Panc1 (cell line): ENCODE data around the gene EMD. TPM values are rescaled to one million over a fixed set of nuclear protein-coding genes. Genes with fewer than 3 reads are reported as not detected.

ENCODE experiments used
- ATAC-seq: fragments of 200-7000 bp; cut with Tn5 transposase; 2 replicates; pipeline ENCODE4 v1.9.1; 2020; ENCODE audit warnings: mild to moderate bottlenecking, moderate library complexity
- BruUV-seq: library from RNA; stranded (reverse); fragments of 400-500 nt; replicated peaks from 2 replicates; lab custom pipeline; 2021; lab: Mats Ljungman, UMichigan
- CTCF ChIA-PET: fragments of 300-600 bp; sonication (Branson Sonifier 250); formaldehyde crosslinking; loops from one replicate; lab custom pipeline; 2022; ENCODE audit warnings: antibody characterized with exemption; lab: Charles Lee
- POLR2A ChIA-PET: fragments of 300-600 bp; sonication (Branson Sonifier 250); formaldehyde crosslinking; loops from one replicate; lab custom pipeline; 2022; ENCODE audit warnings: antibody characterized with exemption; lab: Charles Lee
- DNase-seq: peaks from one replicate; pipeline ENCODE4 v3.0.0-alpha.2; 2010; ENCODE audit warnings: low read depth, low spot score
- H3K27ac ChIP-seq: 2 replicates; pipeline ENCODE4 v1.5.1; 2011; ENCODE audit warnings: mild to moderate bottlenecking, low read length, inconsistent platforms
- H3K27me3 ChIP-seq: fragments of 200-500 bp; sonication (Bioruptor generic); 2 replicates; pipeline ENCODE4 v1.6.0; 2014; ENCODE audit warnings: low read length, inconsistent platforms; ENCODE audit not compliant: control insufficient read depth, insufficient read depth
- H3K36me3 ChIP-seq: fragments of 200-500 bp; sonication (Bioruptor generic); 2 replicates; pipeline ENCODE4 v1.5.1; 2014; ENCODE audit warnings: inconsistent platforms, mild to moderate bottlenecking, low read length, moderate library complexity; ENCODE audit not compliant: control insufficient read depth, insufficient read depth
- H3K4me1 ChIP-seq: 2 replicates; pipeline ENCODE4 v1.5.1; 2011; ENCODE audit warnings: inconsistent platforms, mild to moderate bottlenecking, low read length, moderate library complexity; ENCODE audit not compliant: control insufficient read depth, insufficient read depth
- H3K4me3 ChIP-seq, 2 experiments: 2 replicates each; pipeline ENCODE4 v1.5.1; 2011 to 2012; ENCODE audit warnings: low read depth in 2 of 2, low read length in 2 of 2, mild to moderate bottlenecking in 2 of 2, inconsistent platforms in 1 of 2, moderate library complexity in 1 of 2
- H3K9me3 ChIP-seq: fragments of 200-500 bp; sonication (Bioruptor generic); 2 replicates; pipeline ENCODE4 v1.5.1; 2014; ENCODE audit warnings: low read depth, mild to moderate bottlenecking, inconsistent platforms, low read length, moderate library complexity; ENCODE audit not compliant: control insufficient read depth, insufficient read depth
- POLR2AphosphoS5 ChIP-seq: IDR thresholded peaks from 2 replicates; pipeline ENCODE4 v1.6.1; 2012; ENCODE audit warnings: mild to moderate bottlenecking, low read depth, low read length, moderate library complexity
- SIN3A ChIP-seq: IDR thresholded peaks from 2 replicates; pipeline ENCODE4 v1.6.1; 2012; ENCODE audit warnings: low read depth, mild to moderate bottlenecking, low read length, moderate library complexity, borderline replicate concordance; ENCODE audit not compliant: insufficient read depth
- TCF7L2 ChIP-seq: IDR thresholded peaks from 2 replicates; pipeline ENCODE4 v1.6.1; 2011; ENCODE audit warnings: mild to moderate bottlenecking, low read depth, low read length, inconsistent platforms
- in situ Hi-C: cut with HindIII; loops from 2 replicates; pipeline ENCODE4 v1.10.0; 2016; ENCODE audit warnings: low sequenced_read_pairs, low pct_unique_long_range_greater_than_20kb
- intact Hi-C: fragments of 100-400 bp; cut with micrococcal nuclease; formaldehyde crosslinking; loops from one replicate; pipeline ENCODE4 v1.10.0; 2022; ENCODE audit not compliant: unreplicated experiment
- total RNA-seq: library from RNA; stranded (reverse); gene quantifications from one replicate; pipeline ENCODE4 v1.2.1, GENCODE V29; 2021; ENCODE audit not compliant: unreplicated experiment
- TF ChIP-seq, protein P1 (sequence below), 2 experiments: IDR thresholded peaks; 2 replicates each; pipeline ENCODE4 v1.6.1; 2011 to 2012; ENCODE audit warnings: low read depth in 2 of 2, control low read depth in 1 of 2, low read length in 1 of 2, mild to moderate bottlenecking in 1 of 2, moderate library complexity in 1 of 2; ENCODE audit not compliant: insufficient read depth in 1 of 2
- TF ChIP-seq, protein P2 (sequence below): fragments of 450-650 bp; IDR thresholded peaks from 2 replicates; pipeline ENCODE4 v1.5.1; 2017; ENCODE audit warnings: mild to moderate bottlenecking

EMD gene
- total RNA-seq, 1 experiment from 2014 or later, result 178 TPM

DNA sequence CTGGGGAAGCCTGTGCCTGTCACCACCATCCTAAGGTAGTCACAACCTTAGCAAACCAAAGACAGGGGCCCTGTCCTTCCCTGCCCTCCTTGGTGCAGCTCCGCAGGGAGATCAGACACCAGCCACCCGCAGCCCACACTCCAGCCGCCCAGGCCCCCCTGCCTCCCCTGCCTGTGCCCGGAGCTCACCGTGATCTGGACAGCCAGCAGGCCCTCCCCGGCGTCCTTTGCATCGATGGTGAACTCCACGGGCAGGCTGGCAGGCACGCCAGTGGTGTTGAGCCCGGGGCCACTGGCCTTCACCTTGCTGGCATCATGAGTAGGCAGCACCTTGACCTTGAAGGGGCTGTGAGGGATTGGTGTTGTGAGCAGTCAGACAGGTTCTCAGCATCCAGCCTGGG, 21.1 kb upstream of the EMD start:
- CTCF ChIA-PET, result no interaction called here
- Histone ChIP-seq H3K36me3 (peaks cover 14% of the 10 kb centered on the region), H3K27ac (no peak overlapping the region), H3K4me3 (no peak overlapping the region), H3K9me3 (no peaks in the 10 kb centered on the region), H3K4me1 (no peaks in the 10 kb centered on the region), H3K27me3 (no peaks in the 10 kb centered on the region)
- DNase-seq (no peak), ATAC-seq (no peak)
- intact Hi-C loops, result no loop called here
- TF ChIP-seq, protein P1, sequence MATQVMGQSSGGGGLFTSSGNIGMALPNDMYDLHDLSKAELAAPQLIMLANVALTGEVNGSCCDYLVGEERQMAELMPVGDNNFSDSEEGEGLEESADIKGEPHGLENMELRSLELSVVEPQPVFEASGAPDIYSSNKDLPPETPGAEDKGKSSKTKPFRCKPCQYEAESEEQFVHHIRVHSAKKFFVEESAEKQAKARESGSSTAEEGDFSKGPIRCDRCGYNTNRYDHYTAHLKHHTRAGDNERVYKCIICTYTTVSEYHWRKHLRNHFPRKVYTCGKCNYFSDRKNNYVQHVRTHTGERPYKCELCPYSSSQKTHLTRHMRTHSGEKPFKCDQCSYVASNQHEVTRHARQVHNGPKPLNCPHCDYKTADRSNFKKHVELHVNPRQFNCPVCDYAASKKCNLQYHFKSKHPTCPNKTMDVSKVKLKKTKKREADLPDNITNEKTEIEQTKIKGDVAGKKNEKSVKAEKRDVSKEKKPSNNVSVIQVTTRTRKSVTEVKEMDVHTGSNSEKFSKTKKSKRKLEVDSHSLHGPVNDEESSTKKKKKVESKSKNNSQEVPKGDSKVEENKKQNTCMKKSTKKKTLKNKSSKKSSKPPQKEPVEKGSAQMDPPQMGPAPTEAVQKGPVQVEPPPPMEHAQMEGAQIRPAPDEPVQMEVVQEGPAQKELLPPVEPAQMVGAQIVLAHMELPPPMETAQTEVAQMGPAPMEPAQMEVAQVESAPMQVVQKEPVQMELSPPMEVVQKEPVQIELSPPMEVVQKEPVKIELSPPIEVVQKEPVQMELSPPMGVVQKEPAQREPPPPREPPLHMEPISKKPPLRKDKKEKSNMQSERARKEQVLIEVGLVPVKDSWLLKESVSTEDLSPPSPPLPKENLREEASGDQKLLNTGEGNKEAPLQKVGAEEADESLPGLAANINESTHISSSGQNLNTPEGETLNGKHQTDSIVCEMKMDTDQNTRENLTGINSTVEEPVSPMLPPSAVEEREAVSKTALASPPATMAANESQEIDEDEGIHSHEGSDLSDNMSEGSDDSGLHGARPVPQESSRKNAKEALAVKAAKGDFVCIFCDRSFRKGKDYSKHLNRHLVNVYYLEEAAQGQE (IDR thresholded peaks at IDR 0.05; ENCODE audit: insufficient read depth in 1 of 2, low read depth in 2 of 2, low read length in 1 of 2), result no peak
- TF ChIP-seq TCF7L2, result no peak
- TF ChIP-seq SIN3A, result no peak
- TF ChIP-seq, protein P2, sequence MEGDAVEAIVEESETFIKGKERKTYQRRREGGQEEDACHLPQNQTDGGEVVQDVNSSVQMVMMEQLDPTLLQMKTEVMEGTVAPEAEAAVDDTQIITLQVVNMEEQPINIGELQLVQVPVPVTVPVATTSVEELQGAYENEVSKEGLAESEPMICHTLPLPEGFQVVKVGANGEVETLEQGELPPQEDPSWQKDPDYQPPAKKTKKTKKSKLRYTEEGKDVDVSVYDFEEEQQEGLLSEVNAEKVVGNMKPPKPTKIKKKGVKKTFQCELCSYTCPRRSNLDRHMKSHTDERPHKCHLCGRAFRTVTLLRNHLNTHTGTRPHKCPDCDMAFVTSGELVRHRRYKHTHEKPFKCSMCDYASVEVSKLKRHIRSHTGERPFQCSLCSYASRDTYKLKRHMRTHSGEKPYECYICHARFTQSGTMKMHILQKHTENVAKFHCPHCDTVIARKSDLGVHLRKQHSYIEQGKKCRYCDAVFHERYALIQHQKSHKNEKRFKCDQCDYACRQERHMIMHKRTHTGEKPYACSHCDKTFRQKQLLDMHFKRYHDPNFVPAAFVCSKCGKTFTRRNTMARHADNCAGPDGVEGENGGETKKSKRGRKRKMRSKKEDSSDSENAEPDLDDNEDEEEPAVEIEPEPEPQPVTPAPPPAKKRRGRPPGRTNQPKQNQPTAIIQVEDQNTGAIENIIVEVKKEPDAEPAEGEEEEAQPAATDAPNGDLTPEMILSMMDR, result no peak
- TF ChIP-seq POLR2AphosphoS5, result no peak
- no TSS peak for BruUV-seq
- POLR2A ChIA-PET, result no interaction called here
- in situ Hi-C loops, result no loop called here

DNA sequence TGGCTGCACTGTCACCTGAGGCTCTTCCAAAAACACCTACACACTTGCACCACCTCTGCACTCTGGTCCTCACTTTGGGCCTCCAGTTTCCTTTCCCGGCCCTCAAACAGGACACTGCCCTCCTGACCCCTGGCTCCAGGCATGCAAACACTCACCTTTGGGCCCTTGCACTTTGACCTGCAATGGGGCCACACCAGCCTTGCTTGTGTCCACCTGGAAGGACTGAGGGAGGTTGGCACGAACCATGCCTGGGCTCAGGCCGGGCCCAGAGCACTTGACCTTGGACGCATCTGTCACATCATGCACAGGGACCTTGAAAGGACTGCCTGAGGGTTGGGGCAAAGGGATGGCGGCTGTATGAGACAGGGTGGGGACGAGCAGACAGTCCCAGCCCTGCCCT, 20.3 kb upstream of the EMD start:
- in situ Hi-C loops, result no loop called here
- H3K36me3 ChIP-seq, result peaks cover 14% of the 10 kb centered on the region
- H3K27ac ChIP-seq, result no peak overlapping the region
- no peaks in the 10 kb centered on the region for H3K9me3 ChIP-seq
- ATAC-seq (no peak), DNase-seq (no peak)
- H3K4me3 ChIP-seq, result no peak overlapping the region
- TF ChIP-seq POLR2AphosphoS5, result no peak
- TF ChIP-seq, protein P2, result no peak
- TF ChIP-seq TCF7L2, result no peak
- TF ChIP-seq SIN3A, result no peak
- TF ChIP-seq, protein P1 (IDR thresholded peaks at IDR 0.05; ENCODE audit: insufficient read depth in 1 of 2, low read depth in 2 of 2, low read length in 1 of 2), result no peak
- no peaks in the 10 kb centered on the region for H3K4me1 ChIP-seq
- CTCF ChIA-PET, result no interaction called here
- POLR2A ChIA-PET, result no interaction called here
- BruUV-seq, result no TSS peak
- intact Hi-C loops, result no loop called here
- H3K27me3 ChIP-seq, result no peaks in the 10 kb centered on the region
